Neuronal stem cell (in vitro differentiated cells): Measurements from ENCODE around the gene NPS.

Source experiments
- DNase-seq: peaks from one replicate; pipeline ENCODE4 v3.0.0-alpha.2; 2013; ENCODE audit warnings: low spot score
- H2AFZ ChIP-seq: one replicate; pipeline ENCODE4 v1.6.1; 2013; ENCODE audit warnings: mild to moderate bottlenecking, low read length, inconsistent platforms
- H2AK5ac ChIP-seq: 2 replicates; pipeline ENCODE4 v1.6.1; 2013; ENCODE audit warnings: low read depth, mild to moderate bottlenecking, inconsistent platforms, low read length, moderate library complexity, mixed read lengths
- H2BK120ac ChIP-seq: 2 replicates; pipeline ENCODE4 v1.6.1; 2013; ENCODE audit warnings: low read depth, mild to moderate bottlenecking, inconsistent platforms, low read length, moderate library complexity, mixed read lengths
- H2BK12ac ChIP-seq: one replicate; pipeline ENCODE4 v1.6.1; 2013; ENCODE audit warnings: low read length, inconsistent platforms
- H2BK15ac ChIP-seq: 2 replicates; pipeline ENCODE4 v1.6.1; 2013; ENCODE audit warnings: mild to moderate bottlenecking, low read length, inconsistent platforms, mixed read lengths
- H2BK5ac ChIP-seq: one replicate; pipeline ENCODE4 v1.6.1; 2013; ENCODE audit warnings: inconsistent platforms, mild to moderate bottlenecking, low read length, moderate library complexity
- H3K14ac ChIP-seq: one replicate; pipeline ENCODE4 v1.6.1; 2013; ENCODE audit warnings: low read length, inconsistent platforms
- H3K18ac ChIP-seq: 2 replicates; pipeline ENCODE4 v1.6.1; 2013; ENCODE audit warnings: low read length, inconsistent platforms
- H3K23ac ChIP-seq: 2 replicates; pipeline ENCODE4 v1.6.1; 2013; ENCODE audit warnings: low read depth, mild to moderate bottlenecking, mixed read lengths, low read length, inconsistent platforms; ENCODE audit not compliant: poor library complexity
- H3K27ac ChIP-seq: replicated peaks from 3 replicates; pipeline ENCODE4 v1.5.1; 2013; ENCODE audit warnings: low read length, inconsistent platforms
- H3K27me3 ChIP-seq, 3 experiments: 2 replicates each; pipeline ENCODE4 v1.6.1; 2013; ENCODE audit warnings: low read length in 3 of 3, mild to moderate bottlenecking in 2 of 3, inconsistent platforms in 1 of 3, low read depth in 1 of 3, mixed read lengths in 1 of 3, moderate library complexity in 1 of 3; ENCODE audit not compliant: control insufficient read depth in 3 of 3, insufficient read depth in 3 of 3
- H3K36me3 ChIP-seq, 2 donors: replicated peaks in 1 of 2; 2 replicates each; pipeline ENCODE4 v1.6.1; 2013; ENCODE audit warnings: low read length in 2 of 2; ENCODE audit not compliant: control insufficient read depth in 2 of 2, insufficient read depth in 2 of 2
- H3K4ac ChIP-seq: 2 replicates; pipeline ENCODE4 v1.6.1; 2013; ENCODE audit warnings: inconsistent platforms, mild to moderate bottlenecking, low read length, moderate library complexity
- H3K4me1 ChIP-seq, 2 donors: 1 replicate in 1 of 2; 2 replicates in 1 of 2; pipeline ENCODE4 v1.6.1; 2013; ENCODE audit warnings: low read length in 2 of 2, low read depth in 1 of 2; ENCODE audit not compliant: control insufficient read depth in 2 of 2, insufficient read depth in 1 of 2
- H3K4me2 ChIP-seq: one replicate; pipeline ENCODE4 v1.6.1; 2013; ENCODE audit warnings: mild to moderate bottlenecking, low read length, inconsistent platforms; ENCODE audit not compliant: insufficient read depth, poor library complexity, severe bottlenecking
- H3K4me3 ChIP-seq, 2 donors: 2 replicates each; pipeline ENCODE4 v1.5.1; 2013; ENCODE audit warnings: low read length in 2 of 2, mild to moderate bottlenecking in 2 of 2, inconsistent platforms in 1 of 2, moderate library complexity in 1 of 2
- H3K79me1 ChIP-seq: one replicate; pipeline ENCODE4 v1.6.1; 2013; ENCODE audit warnings: low read depth, mild to moderate bottlenecking, inconsistent platforms, low read length, moderate library complexity
- H3K9ac ChIP-seq: one replicate; pipeline ENCODE4 v1.6.1; 2013; ENCODE audit warnings: mild to moderate bottlenecking, low read depth, low read length, inconsistent platforms; ENCODE audit not compliant: poor library complexity
- H3K9me3 ChIP-seq, 2 donors: replicated peaks in 1 of 2; 2 replicates each; pipeline versions ENCODE3 to v1.6.1; 2013; ENCODE audit warnings: low read length in 2 of 2, mild to moderate bottlenecking in 2 of 2, inconsistent platforms in 1 of 2, low read depth in 1 of 2, mixed read lengths in 1 of 2, moderate library complexity in 1 of 2; ENCODE audit not compliant: control insufficient read depth in 2 of 2, insufficient read depth in 1 of 2
- H4K8ac ChIP-seq: one replicate; pipeline ENCODE4 v1.6.1; 2013; ENCODE audit warnings: low read depth, mild to moderate bottlenecking, inconsistent platforms, low read length, moderate library complexity
- H4K91ac ChIP-seq: one replicate; pipeline ENCODE4 v1.6.1; 2013; ENCODE audit warnings: low read length, low read depth, mild to moderate bottlenecking, inconsistent platforms; ENCODE audit not compliant: poor library complexity
- WGBS, 2 donors: extraction: QIAGEN DNeasy Blood & Tissue Kit; methylation state at CpG; one replicate each; pipeline ENCODE4 v1.1.7; 2013; ENCODE audit warnings: missing lambda C conversion rate in 2 of 2, mixed read lengths in 1 of 2; ENCODE audit not compliant: insufficient read length in 2 of 2, insufficient replicate concordance in 1 of 2; ENCODE audit errors: extremely low coverage in 2 of 2; 5-methylcytosine and 5-hydroxymethylcytosine counted together

Gene NPS

GRCh38 chr10:127552446-127552845 is 3.3 kb downstream of the NPS start:
- Histone ChIP-seq H3K18ac (no peak overlapping the region), H3K9me3 (no peaks in the 10 kb centered on the region), H3K4me2 (no peak overlapping the region), H2BK5ac (no peak overlapping the region), H2BK12ac (no peak overlapping the region), H2BK15ac (no peak overlapping the region), H3K36me3 (no peaks in the 10 kb centered on the region), H3K9ac (no peak overlapping the region), H2AFZ (no peak overlapping the region), H3K79me1 (no peaks in the 10 kb centered on the region), H3K4me3 (no peak overlapping the region), H4K8ac (no peak overlapping the region), H3K4ac (no peak overlapping the region), H3K14ac (no peak overlapping the region), H4K91ac (no peak overlapping the region), H3K27ac (no peak overlapping the region), H2AK5ac (no peak overlapping the region), H3K4me1 (no peaks in the 10 kb centered on the region), H3K27me3 (no peaks in the 10 kb centered on the region), H2BK120ac (no peak overlapping the region), H3K23ac (no peak overlapping the region)
- DNase-seq = no peak
- WGBS, 2 donors = no CpG with 5 or more reads among the region's 4 CpGs

GRCh38 chr10:127553417-127553816 is 4.3 kb downstream of the NPS start:
- Histone ChIP-seq H4K8ac (no peak overlapping the region), H3K4me2 (no peak overlapping the region), H3K4ac (no peak overlapping the region), H2BK120ac (no peak overlapping the region), H3K36me3 (no peaks in the 10 kb centered on the region), H4K91ac (no peak overlapping the region), H3K9ac (no peak overlapping the region), H3K23ac (no peak overlapping the region), H2AK5ac (no peak overlapping the region), H2AFZ (no peak overlapping the region), H3K9me3 (no peaks in the 10 kb centered on the region), H2BK12ac (no peak overlapping the region), H2BK5ac (no peak overlapping the region), H3K27me3 (no peaks in the 10 kb centered on the region), H3K4me1 (no peaks in the 10 kb centered on the region), H3K14ac (no peak overlapping the region), H3K79me1 (no peaks in the 10 kb centered on the region), H3K27ac (no peak overlapping the region), H3K18ac (no peak overlapping the region), H3K4me3 (no peak overlapping the region), H2BK15ac (no peak overlapping the region)
- WGBS, 2 donors = no CpG with 5 or more reads among the region's 7 CpGs
- DNase-seq = no peak

GRCh38 chr10:127556916-127557315 is 7.8 kb downstream of the NPS start:
- Histone ChIP-seq H3K79me1 (no peaks in the 10 kb centered on the region), H3K36me3 (no peaks in the 10 kb centered on the region), H4K91ac (no peak overlapping the region), H3K27ac (no peak overlapping the region), H2BK12ac (no peak overlapping the region), H3K4me2 (no peak overlapping the region), H3K27me3 (no peaks in the 10 kb centered on the region), H2AFZ (no peak overlapping the region), H3K4ac (no peak overlapping the region), H4K8ac (no peak overlapping the region), H3K4me1 (no peaks in the 10 kb centered on the region), H2BK15ac (no peak overlapping the region), H2AK5ac (no peak overlapping the region), H3K9me3 (no peaks in the 10 kb centered on the region), H2BK120ac (no peak overlapping the region), H2BK5ac (no peak overlapping the region), H3K9ac (no peak overlapping the region), H3K14ac (no peak overlapping the region), H3K18ac (no peak overlapping the region), H3K4me3 (no peak overlapping the region), H3K23ac (no peak overlapping the region)
- no CpG with 5 or more reads among the region's 11 CpGs for WGBS, 2 donors
- peak; percentile 74 for DNase-seq

GRCh38 chr10:127561647-127562046 is 12.5 kb downstream of the NPS start:
- Histone ChIP-seq H3K4me2 (no peak overlapping the region), H3K18ac (no peak overlapping the region), H2BK12ac (no peak overlapping the region), H2AFZ (no peak overlapping the region), H3K36me3 (no peaks in the 10 kb centered on the region), H4K8ac (no peak overlapping the region), H2BK15ac (no peak overlapping the region), H3K27ac (no peak overlapping the region), H3K9ac (no peak overlapping the region), H2BK120ac (no peak overlapping the region), H3K9me3 (peaks cover 0 to 2% of the 10 kb centered on the region in 2 donors), H3K14ac (no peak overlapping the region), H3K4me3 (no peak overlapping the region), H4K91ac (no peak overlapping the region), H2BK5ac (no peak overlapping the region), H3K79me1 (no peaks in the 10 kb centered on the region), H3K4me1 (no peaks in the 10 kb centered on the region), H2AK5ac (no peak overlapping the region), H3K4ac (no peak overlapping the region), H3K27me3 (no peaks in the 10 kb centered on the region), H3K23ac (no peak overlapping the region)
- WGBS, 2 donors = no CpG with 5 or more reads among the region's 8 CpGs
- no peak for DNase-seq
